Memory B cell (primary cell): Measurements from ENCODE around the gene GPC6.

Experiments used
- ATAC-seq: fragments of 150-1000 bp; cut with Tn5 transposase; 2 replicates; pipeline ENCODE4 v1.10.0; 2021; ENCODE audit warnings: low read depth, mild to moderate bottlenecking, moderate library complexity
- DNase-seq, 2 donors: peaks; one replicate each; pipeline ENCODE4 v3.0.0; 2022; ENCODE audit warnings: low spot score in 2 of 2
- H3K27ac Mint-ChIP-seq: one replicate; pipeline ENCODE4 v1.8.0; 2022; ENCODE audit warnings: mild to moderate bottlenecking, moderate library complexity, mixed read lengths
- H3K27me3 Mint-ChIP-seq: one replicate; pipeline ENCODE4 v1.8.0; 2022; ENCODE audit warnings: mixed read lengths
- H3K36me3 Mint-ChIP-seq: one replicate; pipeline ENCODE4 v1.8.0; 2022; ENCODE audit warnings: mild to moderate bottlenecking, mixed read lengths
- H3K4me1 Mint-ChIP-seq: one replicate; pipeline ENCODE4 v1.8.0; 2022; ENCODE audit warnings: mixed read lengths
- H3K4me3 Mint-ChIP-seq: one replicate; pipeline ENCODE4 v1.8.0; 2022; ENCODE audit warnings: mild to moderate bottlenecking, moderate library complexity, mixed read lengths
- H3K9me3 Mint-ChIP-seq: one replicate; pipeline ENCODE4 v1.8.0; 2022; ENCODE audit warnings: mixed read lengths

Gene GPC6

DNA sequence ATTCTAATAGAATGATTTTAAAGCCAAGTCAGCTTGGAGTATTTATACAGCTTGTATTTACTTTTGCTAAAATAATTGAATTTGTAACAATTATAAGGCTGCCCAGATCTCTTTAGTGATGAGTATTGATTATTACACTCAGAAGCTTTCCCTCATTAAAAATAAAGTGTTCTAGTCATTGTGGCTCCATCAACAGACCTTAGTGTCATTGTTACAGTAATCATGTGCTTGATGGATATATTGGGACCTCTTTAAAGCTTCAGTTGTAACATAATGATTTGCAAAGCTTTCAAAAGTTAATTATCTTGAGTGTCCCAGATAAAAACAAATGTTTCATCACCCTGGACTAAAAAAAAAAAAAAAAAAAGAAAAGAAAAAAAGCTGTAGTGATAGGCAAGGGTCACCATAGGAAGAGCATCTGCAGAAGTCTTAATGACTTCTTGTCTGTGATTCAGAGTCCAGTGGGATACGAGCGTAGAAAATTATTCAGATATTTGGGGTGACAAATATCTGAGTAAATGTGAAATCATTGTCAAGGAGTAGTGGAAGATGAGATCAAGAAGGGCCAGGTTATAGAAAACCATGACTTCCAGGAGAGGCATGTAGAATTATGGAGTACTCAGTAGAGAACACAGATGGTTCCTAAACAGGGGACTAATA, 883.2 kb downstream of the GPC6 start:
- Mint-ChIP-seq H3K27ac (no peak overlapping the region), H3K4me3 (no peak overlapping the region), H3K4me1 (no peaks in the 10 kb centered on the region), H3K36me3 (no peaks in the 10 kb centered on the region), H3K27me3 (no peaks in the 10 kb centered on the region), H3K9me3 (peaks cover 7% of the 10 kb centered on the region)
- DNase-seq = no peak
- ATAC-seq = no peak

DNA sequence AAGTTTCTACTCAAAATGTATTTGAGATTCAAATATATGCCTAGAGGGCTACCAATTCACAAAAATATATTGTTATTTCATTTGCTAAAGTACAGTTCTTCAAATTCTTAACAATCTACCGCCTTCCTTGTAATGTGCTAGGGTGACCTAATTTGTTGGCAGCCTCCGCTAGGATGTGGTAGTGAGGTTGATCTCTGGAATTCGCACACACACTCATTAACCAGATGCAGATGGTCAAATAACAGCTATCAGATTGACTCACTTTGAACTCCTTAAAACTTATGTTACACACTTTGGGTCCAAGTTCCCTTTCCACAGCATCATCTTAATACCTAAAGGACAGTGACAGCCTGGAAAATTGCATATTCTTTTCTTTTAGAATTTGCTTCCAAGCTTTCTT, 885.6 kb downstream of the GPC6 start:
- Mint-ChIP-seq H3K4me3 (no peak overlapping the region), H3K27me3 (no peaks in the 10 kb centered on the region), H3K36me3 (no peaks in the 10 kb centered on the region), H3K9me3 (peaks cover 4% of the 10 kb centered on the region), H3K4me1 (no peaks in the 10 kb centered on the region), H3K27ac (no peak overlapping the region)
- DNase-seq (no peak), ATAC-seq (no peak)

DNA sequence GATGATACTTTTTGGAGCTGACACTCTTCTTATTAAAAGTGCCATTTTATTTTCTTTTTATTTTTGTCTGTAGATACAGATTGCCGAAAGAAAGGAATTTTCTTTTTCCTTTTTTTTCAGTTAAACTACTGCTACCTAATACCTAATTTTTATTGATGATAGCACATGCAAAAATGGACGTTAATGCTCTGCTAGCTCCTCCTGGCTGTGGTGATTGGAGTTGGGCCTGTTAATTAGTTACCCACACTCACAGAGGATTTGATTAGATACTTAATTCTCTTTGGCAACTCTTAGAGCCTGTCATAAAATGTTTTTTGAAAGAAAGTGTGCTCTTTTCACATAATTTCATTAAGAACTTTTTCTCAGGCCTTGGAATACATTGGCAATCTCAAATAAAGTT, 886.1 kb downstream of the GPC6 start:
- DNase-seq = no peak
- no peak overlapping the region for H3K27ac Mint-ChIP-seq
- H3K36me3 Mint-ChIP-seq = no peaks in the 10 kb centered on the region
- H3K27me3 Mint-ChIP-seq = no peaks in the 10 kb centered on the region
- no peaks in the 10 kb centered on the region for H3K4me1 Mint-ChIP-seq
- peaks cover 4% of the 10 kb centered on the region for H3K9me3 Mint-ChIP-seq
- no peak for ATAC-seq
- H3K4me3 Mint-ChIP-seq = no peak overlapping the region

DNA sequence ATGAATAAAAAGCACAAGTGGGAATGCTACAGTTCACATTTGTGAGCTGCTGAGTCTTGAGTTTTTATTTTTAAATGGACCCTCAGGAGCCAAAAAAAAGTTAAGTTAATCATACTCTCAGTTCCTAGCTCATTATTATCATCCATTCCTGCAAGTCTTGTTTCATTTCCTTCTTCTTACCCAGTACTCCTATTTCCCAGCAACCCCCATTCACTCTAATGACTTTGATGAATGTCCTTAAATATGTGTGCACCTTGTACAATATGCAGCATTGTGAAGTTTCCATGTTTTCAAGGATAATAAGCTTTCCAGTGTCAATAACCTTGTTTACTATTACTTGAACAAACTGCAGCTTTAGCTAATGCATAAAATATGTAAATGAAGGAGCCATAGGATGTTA, 886.6 kb downstream of the GPC6 start:
- Mint-ChIP-seq H3K9me3 (peaks cover 4% of the 10 kb centered on the region), H3K4me1 (no peaks in the 10 kb centered on the region), H3K4me3 (no peak overlapping the region), H3K27me3 (no peaks in the 10 kb centered on the region), H3K36me3 (no peaks in the 10 kb centered on the region), H3K27ac (no peak overlapping the region)
- ATAC-seq (no peak), DNase-seq (no peak)

DNA sequence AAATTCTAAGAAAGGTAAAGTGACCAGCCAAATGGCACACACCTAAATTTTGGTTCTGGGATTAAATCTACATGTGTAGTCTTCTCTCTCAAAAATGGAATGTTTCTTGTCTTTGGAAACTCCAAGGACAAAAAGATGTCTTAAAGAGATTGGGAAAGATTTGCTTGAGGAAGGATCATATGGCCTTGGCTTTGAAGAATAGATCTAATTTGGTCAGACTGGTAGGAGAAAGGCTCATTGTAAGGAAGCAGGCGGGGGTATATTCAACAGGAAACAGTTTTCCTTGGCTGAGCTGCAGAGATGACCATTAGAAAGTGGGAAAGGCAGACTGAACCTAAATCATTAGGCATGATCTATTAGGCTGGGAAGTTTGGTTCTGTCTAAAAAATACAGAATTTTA, 887.6 kb downstream of the GPC6 start:
- Mint-ChIP-seq H3K36me3 (no peaks in the 10 kb centered on the region), H3K27ac (no peak overlapping the region), H3K27me3 (no peaks in the 10 kb centered on the region), H3K4me3 (no peak overlapping the region), H3K4me1 (no peaks in the 10 kb centered on the region), H3K9me3 (peaks cover 4% of the 10 kb centered on the region)
- ATAC-seq (no peak), DNase-seq (no peak)

DNA sequence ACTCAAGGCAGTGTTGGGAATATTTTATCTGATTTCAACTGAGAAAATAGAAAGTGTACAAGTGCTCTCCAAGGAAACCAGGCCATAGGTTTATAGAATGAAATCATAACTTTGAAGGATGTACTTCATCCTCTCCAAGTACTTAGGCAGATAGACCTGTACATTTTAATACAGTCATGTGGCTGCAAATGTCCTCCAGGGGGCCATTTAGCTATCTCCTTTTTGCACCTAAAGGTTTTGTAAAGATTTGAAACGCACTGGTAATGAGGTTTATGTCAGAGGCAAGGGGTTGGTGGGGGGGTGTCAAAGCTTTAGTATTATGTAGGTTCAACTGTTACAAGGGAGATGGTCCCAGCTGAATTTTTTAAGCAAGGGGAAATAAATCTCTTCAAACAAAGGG, 888.4 kb downstream of the GPC6 start:
- no peaks in the 10 kb centered on the region for H3K36me3 Mint-ChIP-seq
- H3K4me3 Mint-ChIP-seq = no peak overlapping the region
- H3K27me3 Mint-ChIP-seq = no peaks in the 10 kb centered on the region
- H3K9me3 Mint-ChIP-seq = peaks cover 4% of the 10 kb centered on the region
- DNase-seq (no peak), ATAC-seq (no peak)
- H3K27ac Mint-ChIP-seq = no peak overlapping the region
- H3K4me1 Mint-ChIP-seq = no peaks in the 10 kb centered on the region

DNA sequence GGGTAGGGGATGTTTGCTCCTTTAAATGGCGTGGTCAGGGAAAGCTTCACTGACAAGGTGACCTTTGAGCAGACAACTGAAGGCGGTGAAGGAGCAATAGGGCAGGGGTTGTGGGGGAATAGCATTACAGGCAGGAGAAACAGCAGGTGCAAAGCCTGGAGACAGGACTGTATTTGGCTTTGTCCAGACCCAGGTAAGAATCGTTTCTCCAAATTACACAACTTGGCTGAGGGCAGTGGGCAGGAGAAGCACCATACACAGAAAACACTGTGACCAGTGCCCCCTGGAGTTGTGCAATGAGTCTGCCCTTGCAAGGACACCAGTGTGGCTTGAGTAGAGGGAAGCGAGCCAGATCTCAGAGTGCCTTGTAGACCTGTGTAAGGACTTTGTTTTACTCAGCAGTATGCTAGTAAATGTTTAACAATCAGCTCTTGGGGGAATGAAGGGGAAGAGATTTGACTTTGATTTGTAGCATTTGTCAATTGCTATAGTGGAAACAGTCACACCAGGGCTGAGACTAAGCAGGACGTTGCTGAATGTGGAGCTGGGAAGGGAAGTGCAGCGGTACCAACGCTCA, 892.8 kb downstream of the GPC6 start:
- H3K9me3 Mint-ChIP-seq = no peaks in the 10 kb centered on the region
- no peaks in the 10 kb centered on the region for H3K36me3 Mint-ChIP-seq
- H3K4me1 Mint-ChIP-seq = no peaks in the 10 kb centered on the region
- ATAC-seq = no peak
- no peak for DNase-seq
- H3K27me3 Mint-ChIP-seq = no peaks in the 10 kb centered on the region
- no peak overlapping the region for H3K27ac Mint-ChIP-seq
- H3K4me3 Mint-ChIP-seq = no peak overlapping the region

DNA sequence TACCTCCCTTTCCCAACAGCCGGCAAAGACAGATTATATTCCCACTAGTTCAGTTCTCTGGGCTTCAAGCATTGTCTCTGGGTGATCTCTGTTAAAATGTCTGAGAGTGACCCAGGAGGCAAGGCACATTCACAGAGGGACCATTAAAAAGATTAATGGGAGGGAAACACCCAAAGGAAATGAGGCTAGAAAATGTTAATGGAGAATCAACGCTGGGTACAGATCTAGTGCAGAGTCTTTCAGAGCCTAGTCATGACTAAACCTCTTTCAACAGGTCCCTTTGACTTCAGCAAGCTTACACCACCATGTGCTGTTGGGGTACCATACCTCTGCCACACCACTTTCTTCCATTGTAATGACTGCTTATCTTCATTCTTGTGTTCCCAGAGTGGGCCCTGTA, 894.3 kb downstream of the GPC6 start:
- Mint-ChIP-seq H3K27ac (no peak overlapping the region), H3K36me3 (no peaks in the 10 kb centered on the region), H3K27me3 (no peaks in the 10 kb centered on the region), H3K4me3 (no peak overlapping the region), H3K9me3 (no peaks in the 10 kb centered on the region), H3K4me1 (no peaks in the 10 kb centered on the region)
- DNase-seq (no peak), ATAC-seq (no peak)

DNA sequence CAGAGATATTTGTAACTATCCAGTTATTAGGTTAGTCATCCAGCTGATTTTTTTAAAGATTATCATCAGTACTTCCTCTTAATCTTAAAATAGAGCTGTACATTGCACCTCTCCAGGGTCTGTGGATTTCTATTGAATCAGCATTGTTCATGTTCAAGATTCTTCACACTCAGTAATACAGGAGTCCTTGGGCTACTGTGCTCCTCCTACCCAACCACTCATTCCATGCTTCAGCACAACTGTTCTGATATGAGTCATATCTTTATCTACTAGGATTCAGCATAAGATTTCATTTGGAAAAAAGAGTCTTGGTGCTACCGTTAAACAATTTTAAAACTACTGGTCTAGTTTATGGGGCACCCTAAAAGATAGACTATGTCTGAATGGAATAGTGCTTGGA, 895.1 kb downstream of the GPC6 start:
- Mint-ChIP-seq H3K27ac (no peak overlapping the region), H3K4me1 (no peaks in the 10 kb centered on the region), H3K36me3 (no peaks in the 10 kb centered on the region), H3K4me3 (no peak overlapping the region), H3K27me3 (no peaks in the 10 kb centered on the region), H3K9me3 (no peaks in the 10 kb centered on the region)
- ATAC-seq = no peak
- no peak for DNase-seq

DNA sequence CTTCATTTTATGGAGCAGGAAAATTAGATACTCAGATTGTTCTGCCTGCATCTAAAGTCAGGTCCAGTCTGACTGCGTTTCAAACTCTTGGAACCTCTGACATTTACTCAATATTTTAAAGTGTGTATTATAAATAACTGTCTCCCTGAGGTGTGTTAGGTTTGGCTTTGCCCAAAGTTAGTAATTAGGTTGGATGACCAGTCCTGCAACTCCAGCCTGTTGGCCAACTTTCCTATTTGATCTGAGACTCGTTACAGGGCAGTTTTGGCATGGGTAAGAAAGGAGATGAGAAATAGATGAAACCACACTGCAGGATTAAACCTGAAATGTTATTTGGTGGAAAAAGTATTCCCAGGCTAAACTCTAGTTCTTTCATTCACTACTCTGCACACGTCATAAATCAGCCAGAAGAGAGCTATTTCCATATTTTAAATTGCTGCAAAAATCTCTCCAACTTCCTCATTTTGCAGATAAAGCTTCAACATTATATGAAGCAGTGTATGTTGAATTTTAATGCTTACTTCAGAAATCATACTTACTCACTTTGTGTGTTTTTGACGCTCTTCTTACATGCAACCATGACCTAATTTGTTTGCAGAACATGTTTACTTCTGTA, 895.8 kb downstream of the GPC6 start:
- H3K36me3 Mint-ChIP-seq = no peaks in the 10 kb centered on the region

DNA sequence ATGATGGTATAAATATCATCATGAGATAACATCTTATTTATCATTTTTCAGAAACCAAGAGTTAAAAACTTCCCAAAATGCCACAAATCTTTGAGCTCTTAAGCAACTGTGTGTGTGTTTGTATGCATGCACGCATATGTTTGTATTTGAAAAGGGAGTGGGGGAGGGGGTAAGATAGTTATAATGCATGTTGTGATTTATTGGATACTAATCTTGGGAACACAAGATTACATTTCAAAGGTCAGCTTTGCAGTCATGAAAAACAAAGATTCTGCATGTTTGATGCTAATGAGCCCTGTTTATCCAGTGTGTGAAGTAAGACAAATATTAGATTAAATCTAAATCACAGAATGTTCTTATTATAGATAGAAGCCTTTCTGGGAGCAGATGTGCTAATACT, 897.0 kb downstream of the GPC6 start:
- H3K27me3 Mint-ChIP-seq = no peaks in the 10 kb centered on the region

More for the DNA sequence above, 895.8 kb downstream of the GPC6 start:
- Mint-ChIP-seq H3K27ac (no peak overlapping the region), H3K4me1 (no peaks in the 10 kb centered on the region), H3K9me3 (no peaks in the 10 kb centered on the region), H3K4me3 (no peak overlapping the region), H3K27me3 (no peaks in the 10 kb centered on the region)
- ATAC-seq (no peak), DNase-seq (no peak)

DNA sequence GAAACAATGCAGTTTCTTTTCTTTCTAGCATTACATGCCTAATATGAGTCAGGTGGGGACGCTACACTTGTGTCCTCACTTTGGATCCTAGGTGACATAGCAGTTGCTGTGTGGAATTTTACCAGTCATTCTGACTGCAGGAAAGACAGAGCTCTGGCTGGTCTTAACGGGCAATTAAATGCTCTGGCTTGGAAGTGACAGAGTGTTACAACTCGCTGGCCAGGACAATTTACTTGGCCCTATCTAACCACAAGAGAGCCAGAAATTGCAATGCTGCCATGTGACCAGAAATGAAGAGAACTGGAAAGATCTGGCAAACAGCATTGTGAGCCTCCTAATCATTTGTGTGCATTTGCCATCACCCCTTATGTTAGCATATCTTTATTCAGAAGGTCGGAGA, 901.8 kb downstream of the GPC6 start:
- H3K27ac Mint-ChIP-seq = no peak overlapping the region
- ATAC-seq = no peak

More for the DNA sequence above, 897.0 kb downstream of the GPC6 start:
- Mint-ChIP-seq H3K27ac (no peak overlapping the region), H3K36me3 (no peaks in the 10 kb centered on the region), H3K4me3 (no peak overlapping the region), H3K9me3 (no peaks in the 10 kb centered on the region), H3K4me1 (no peaks in the 10 kb centered on the region)
- ATAC-seq (no peak), DNase-seq (no peak)

DNA sequence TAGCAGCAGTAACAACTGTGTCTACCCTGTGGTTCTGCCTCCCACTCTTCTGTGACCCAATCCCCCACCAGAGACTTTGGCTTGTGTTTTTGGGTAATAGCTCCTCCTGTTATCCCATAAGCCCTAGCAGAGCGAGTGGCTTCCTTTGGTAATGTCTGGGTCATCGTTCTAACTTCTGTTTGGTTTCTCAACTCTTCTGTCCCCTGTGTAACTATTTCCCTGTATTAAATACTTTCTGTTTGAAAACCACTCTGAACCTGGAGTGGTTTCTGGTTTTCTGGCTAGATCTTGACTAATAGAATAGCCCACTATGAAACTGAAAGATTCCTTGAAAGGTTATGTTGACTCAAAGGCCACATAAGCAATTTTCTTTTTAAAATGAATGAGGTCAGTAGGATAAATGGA, 902.9 kb downstream of the GPC6 start:
- no peak overlapping the region for H3K4me3 Mint-ChIP-seq
- no peak for ATAC-seq
- H3K4me1 Mint-ChIP-seq = no peaks in the 10 kb centered on the region
- no peaks in the 10 kb centered on the region for H3K9me3 Mint-ChIP-seq
- DNase-seq = no peak
- H3K27me3 Mint-ChIP-seq = no peaks in the 10 kb centered on the region
- no peaks in the 10 kb centered on the region for H3K36me3 Mint-ChIP-seq
- no peak overlapping the region for H3K27ac Mint-ChIP-seq

More for the DNA sequence above, 901.8 kb downstream of the GPC6 start:
- no peak for DNase-seq
- Mint-ChIP-seq H3K4me3 (no peak overlapping the region), H3K27me3 (no peaks in the 10 kb centered on the region), H3K9me3 (no peaks in the 10 kb centered on the region), H3K4me1 (no peaks in the 10 kb centered on the region), H3K36me3 (no peaks in the 10 kb centered on the region)

DNA sequence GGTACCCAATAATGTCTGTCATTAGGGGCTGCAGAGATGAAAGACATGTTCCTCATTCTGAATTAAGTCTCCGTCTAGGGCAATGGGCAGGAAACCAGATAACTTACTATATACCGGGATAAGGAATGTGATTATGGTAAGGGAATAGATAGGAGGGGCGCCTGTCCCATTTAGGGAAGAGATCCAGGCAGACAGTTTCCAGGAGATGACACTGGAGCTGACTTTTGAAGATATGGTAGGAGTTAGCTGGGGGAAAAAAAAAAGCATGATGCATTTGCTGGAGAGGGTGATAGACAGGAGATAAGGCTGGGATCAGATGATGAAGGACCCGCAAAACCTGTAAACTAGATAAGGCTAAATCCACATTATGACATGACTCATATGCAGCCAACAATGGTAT, 912.2 kb downstream of the GPC6 start:
- ATAC-seq (no peak), DNase-seq (no peak)
- H3K27me3 Mint-ChIP-seq = no peaks in the 10 kb centered on the region
- H3K9me3 Mint-ChIP-seq = no peaks in the 10 kb centered on the region
- no peak overlapping the region for H3K27ac Mint-ChIP-seq
- H3K4me3 Mint-ChIP-seq = no peak overlapping the region
- H3K36me3 Mint-ChIP-seq = no peaks in the 10 kb centered on the region
- no peaks in the 10 kb centered on the region for H3K4me1 Mint-ChIP-seq
